Adipocyte (in vitro differentiated cells): ENCODE measurements around the gene XPR1.

Experiments
- DNase-seq: peaks from one replicate; pipeline ENCODE4 v3.0.0-alpha.2; 2015; ENCODE audit warnings: low read depth
- H3K27me3 ChIP-seq: replicated peaks from 2 replicates; pipeline ENCODE4 v1.7.0; 2013; ENCODE audit warnings: mild to moderate bottlenecking, low read length, moderate library complexity; ENCODE audit not compliant: control insufficient read depth, insufficient read depth
- H3K36me3 ChIP-seq: 2 replicates; pipeline ENCODE4 v1.7.0; 2013; ENCODE audit warnings: low read length, mild to moderate bottlenecking, moderate library complexity; ENCODE audit not compliant: control insufficient read depth, insufficient read depth, severe bottlenecking
- H3K4me1 ChIP-seq: 2 replicates; pipeline ENCODE4 v1.7.0; 2013; ENCODE audit warnings: mild to moderate bottlenecking, low read length, moderate library complexity; ENCODE audit not compliant: control insufficient read depth, insufficient read depth
- H3K4me3 ChIP-seq: 2 replicates; pipeline ENCODE4 v1.7.0; 2013; ENCODE audit warnings: mild to moderate bottlenecking, low read length, moderate library complexity
- H3K9ac ChIP-seq: 2 replicates; pipeline ENCODE4 v1.7.0; 2013; ENCODE audit warnings: mild to moderate bottlenecking, low read length, moderate library complexity
- H3K9me3 ChIP-seq: 2 replicates; pipeline ENCODE4 v1.7.0; 2013; ENCODE audit warnings: mild to moderate bottlenecking, low read length, moderate library complexity; ENCODE audit not compliant: control insufficient read depth

Gene XPR1

DNA sequence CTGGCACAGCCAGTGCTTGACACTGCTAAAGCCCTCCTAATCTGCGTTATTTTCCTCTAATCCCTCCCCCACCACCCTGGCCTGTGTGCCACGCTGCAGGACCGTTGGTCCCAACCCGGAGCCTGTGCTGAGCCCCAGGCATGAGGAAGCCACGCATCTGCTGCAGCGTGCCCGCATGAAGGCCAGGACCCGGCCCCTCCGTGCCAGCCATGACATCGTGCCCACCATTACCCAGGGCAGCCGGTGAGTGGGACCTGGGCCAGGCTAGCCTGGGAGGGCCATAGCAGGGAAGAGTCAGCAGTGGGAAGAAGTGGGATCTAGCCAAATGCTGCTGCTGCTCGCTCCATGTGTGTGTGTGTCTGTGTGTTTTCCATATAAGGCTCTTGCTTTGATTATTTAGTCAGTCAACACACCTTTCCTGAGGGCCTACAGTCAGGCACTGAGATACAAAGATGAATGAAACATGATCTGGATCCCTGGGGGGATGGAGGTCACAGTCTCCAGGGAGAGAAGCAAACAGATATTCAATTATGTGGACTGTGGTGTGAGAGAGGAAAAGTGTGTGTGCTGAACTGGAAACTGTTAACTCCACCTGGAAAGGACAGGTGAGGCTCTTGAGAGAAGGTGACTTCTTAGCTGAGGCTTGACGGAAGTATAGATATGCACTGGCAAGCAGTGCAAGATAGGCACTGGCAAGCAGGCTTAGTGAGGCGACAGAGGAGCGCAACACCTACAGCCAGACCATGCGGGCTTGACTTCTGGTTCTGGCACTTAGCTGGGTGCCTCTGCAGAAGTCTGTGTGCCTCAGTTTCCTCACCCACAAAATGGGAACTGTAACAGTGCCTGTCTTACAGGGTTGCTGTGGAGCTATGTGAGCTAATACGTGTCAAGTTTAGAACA is 296.8 kb downstream of the XPR1 start:
- Histone ChIP-seq H3K27me3 (no peaks in the 10 kb centered on the region), H3K9me3 (no peaks in the 10 kb centered on the region), H3K36me3 (peaks cover 10% of the 10 kb centered on the region), H3K4me3 (no peak overlapping the region), H3K9ac (no peak overlapping the region), H3K4me1 (peaks cover 22% of the 10 kb centered on the region)
- no peak for DNase-seq

DNA sequence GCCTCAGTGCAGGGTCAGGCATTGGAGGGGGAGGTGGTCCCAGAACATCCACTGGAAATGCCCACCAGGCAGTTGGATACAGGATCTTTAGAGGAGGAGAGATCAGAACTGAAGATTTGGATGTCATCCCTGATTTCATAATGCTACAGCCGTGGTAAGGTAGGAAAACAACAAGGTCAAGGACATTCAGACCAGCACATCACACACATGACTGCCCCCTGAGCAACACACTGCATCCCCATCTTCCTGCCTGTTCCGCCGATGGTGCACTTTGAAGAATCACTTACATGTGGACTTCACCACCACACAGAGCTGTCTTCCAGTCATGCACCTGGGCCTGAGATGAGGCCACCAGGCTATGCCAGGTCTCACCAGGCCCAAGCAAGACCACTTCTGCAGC is 297.6 kb downstream of the XPR1 start:
- Histone ChIP-seq H3K36me3 (peaks cover 10% of the 10 kb centered on the region), H3K9ac (no peak overlapping the region), H3K4me1 (peaks cover 22% of the 10 kb centered on the region), H3K9me3 (no peaks in the 10 kb centered on the region), H3K27me3 (no peaks in the 10 kb centered on the region), H3K4me3 (no peak overlapping the region)
- DNase-seq: no peak

DNA sequence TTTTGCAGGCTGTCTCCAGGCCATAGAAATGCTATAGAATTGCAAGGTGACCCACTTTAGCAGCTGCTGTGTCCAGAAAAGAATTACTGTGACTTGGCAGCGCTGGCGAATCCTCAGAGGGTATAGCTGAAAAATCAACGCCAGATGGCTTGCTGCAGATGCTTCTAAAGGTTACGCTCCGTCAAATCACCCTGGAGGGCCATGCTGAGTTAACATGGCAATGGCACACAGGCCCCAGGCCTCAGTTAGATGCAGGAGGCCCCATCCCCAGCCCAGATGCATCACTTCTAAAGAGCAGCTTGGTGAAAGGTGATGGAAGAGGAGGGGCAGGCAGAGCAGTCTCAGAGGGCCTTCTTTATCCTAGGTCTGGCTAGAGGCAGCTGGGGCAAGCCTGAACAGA is 298.9 kb downstream of the XPR1 start:
- no peaks in the 10 kb centered on the region for H3K27me3 ChIP-seq
- no peak for DNase-seq
- no peak overlapping the region for H3K9ac ChIP-seq
- H3K36me3 ChIP-seq: peaks cover 10% of the 10 kb centered on the region
- no peaks in the 10 kb centered on the region for H3K9me3 ChIP-seq
- peaks cover 21% of the 10 kb centered on the region for H3K4me1 ChIP-seq
- H3K4me3 ChIP-seq: no peak overlapping the region

DNA sequence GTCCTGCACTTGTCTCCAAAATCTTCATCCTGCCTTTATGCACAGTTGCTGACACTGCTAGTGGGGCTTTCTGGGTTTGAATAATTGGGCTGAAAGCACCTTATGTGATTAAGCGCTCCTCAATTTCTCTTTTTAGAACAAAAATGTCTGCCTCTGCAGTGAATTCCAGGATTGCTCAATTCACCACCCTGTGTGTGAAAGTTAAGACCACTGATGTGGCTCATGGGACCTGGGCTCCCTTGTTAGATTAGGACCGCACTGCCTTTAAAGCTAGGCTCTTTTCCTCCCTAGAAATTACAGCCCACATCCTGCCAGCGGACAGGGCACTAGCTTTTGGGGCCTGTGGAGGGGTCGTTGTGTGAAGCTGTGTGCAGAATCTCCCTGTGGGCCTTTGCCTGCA is 299.7 kb downstream of the XPR1 start:
- Histone ChIP-seq H3K4me3 (no peak overlapping the region), H3K27me3 (no peaks in the 10 kb centered on the region), H3K9ac (no peak overlapping the region), H3K4me1 (peaks cover 13% of the 10 kb centered on the region), H3K9me3 (no peaks in the 10 kb centered on the region), H3K36me3 (peaks cover 14% of the 10 kb centered on the region)
- no peak for DNase-seq

DNA sequence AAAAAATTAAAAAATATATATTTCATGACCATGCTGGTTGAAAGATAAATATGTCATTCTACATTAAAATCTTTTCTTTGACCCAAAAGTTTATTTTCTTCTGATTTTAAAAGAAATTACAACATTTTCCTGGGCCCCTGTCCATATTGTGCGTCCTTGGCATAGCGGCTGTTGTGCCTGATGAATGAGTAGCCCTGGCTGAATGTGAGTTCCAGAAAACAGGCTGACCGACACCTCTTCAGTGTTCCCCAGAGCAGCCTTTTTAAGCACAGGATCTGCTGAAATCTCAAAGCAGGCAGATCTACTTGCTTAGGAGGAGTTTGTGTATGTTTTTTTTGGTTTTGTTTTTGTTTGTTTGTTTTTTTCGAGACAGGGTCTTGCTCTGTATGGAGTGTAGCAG is 300.6 kb downstream of the XPR1 start:
- H3K9ac ChIP-seq: no peak overlapping the region
- peaks cover 20% of the 10 kb centered on the region for H3K36me3 ChIP-seq
- DNase-seq: no peak
- peaks cover 8% of the 10 kb centered on the region for H3K4me1 ChIP-seq
- H3K27me3 ChIP-seq: no peaks in the 10 kb centered on the region
- no peak overlapping the region for H3K4me3 ChIP-seq
- H3K9me3 ChIP-seq: no peaks in the 10 kb centered on the region

DNA sequence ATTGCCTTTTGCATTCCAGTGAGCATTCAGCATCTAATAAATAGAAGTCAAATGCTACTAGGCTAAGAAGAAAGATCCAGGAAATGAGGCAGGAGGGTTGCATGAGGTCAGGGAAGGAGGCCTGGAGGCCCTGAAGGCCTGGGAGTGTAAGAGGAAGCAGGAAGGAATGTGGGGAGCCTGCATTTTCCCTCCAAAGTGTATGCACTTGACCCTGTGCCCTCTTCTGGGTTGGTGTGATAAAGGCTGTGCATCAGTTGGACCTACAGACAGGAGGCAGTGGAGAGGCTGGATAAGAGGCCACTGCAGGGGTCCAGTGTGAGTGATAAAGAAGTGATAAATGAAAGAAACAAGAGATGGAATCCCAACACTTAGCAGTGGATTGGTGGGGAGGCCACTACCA is 301.3 kb downstream of the XPR1 start:
- Histone ChIP-seq H3K4me3 (no peak overlapping the region), H3K36me3 (peaks cover 20% of the 10 kb centered on the region), H3K9ac (no peak overlapping the region), H3K27me3 (no peaks in the 10 kb centered on the region), H3K9me3 (no peaks in the 10 kb centered on the region), H3K4me1 (peaks cover 8% of the 10 kb centered on the region)
- DNase-seq: no peak

DNA sequence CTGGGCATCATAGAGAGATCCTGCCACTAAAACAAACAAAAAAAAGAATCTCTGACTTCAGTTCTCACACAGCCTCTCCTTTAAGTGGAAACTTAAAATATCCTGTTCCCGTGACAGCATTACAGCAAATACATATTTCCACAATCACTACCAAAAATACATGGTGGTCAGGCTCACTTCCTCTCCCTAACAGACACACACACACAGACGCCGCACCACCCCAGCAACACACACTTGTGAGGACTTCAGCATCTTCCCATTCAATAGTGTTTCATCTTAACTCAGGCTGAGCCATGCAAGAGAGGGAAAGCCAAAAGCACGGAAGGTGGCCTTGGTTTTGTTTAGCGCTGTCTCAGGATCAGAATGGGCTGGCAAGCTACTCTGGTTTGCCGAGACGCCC is 302.7 kb downstream of the XPR1 start:
- no peaks in the 10 kb centered on the region for H3K27me3 ChIP-seq
- DNase-seq: no peak
- H3K4me3 ChIP-seq: no peak overlapping the region
- H3K36me3 ChIP-seq: peaks cover 19% of the 10 kb centered on the region
- peaks cover 8% of the 10 kb centered on the region for H3K4me1 ChIP-seq
- H3K9me3 ChIP-seq: no peaks in the 10 kb centered on the region
- H3K9ac ChIP-seq: no peak overlapping the region

DNA sequence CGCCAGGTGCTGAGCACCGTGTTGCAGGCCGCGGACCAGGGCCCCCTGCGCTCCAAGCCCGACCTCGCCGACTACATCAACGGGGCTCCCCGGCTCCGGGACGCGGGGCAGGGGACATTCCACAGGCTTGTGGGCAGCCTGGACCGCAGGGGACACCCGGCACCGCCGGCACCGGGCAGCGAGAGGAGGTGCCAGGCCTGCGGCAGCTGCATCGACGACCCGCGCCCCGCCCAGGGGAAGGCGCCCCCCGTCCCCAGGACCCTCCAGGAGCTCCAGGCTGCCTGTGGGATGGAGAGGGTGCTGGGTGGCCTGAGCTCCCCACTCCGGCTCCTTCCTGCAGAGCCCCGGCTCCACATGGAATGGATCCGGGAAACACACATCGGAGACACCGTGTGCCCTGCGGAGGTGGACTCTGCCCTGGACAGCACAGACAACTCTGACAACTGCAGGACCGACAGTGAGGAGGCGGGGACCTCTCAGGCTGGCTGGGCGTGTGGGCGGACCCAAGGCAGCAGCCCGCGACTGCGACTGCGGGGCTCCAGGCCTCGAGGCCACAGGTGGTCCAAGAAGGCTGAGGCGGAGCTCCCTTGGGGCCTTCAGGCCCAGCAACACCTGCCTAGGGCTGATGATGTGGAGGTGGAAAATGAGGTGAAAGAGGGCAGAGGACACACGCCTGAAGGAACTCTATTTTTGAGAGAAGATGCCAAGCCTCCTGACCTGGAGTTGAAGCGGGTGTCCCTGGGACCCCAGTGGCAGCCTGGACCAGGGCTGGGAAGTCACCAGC is 303.7 kb downstream of the XPR1 start:
- Histone ChIP-seq H3K4me3 (no peak overlapping the region), H3K9ac (no peak overlapping the region), H3K4me1 (peaks cover 8% of the 10 kb centered on the region), H3K27me3 (no peaks in the 10 kb centered on the region), H3K9me3 (no peaks in the 10 kb centered on the region), H3K36me3 (peaks cover 15% of the 10 kb centered on the region)
- DNase-seq: no peak

DNA sequence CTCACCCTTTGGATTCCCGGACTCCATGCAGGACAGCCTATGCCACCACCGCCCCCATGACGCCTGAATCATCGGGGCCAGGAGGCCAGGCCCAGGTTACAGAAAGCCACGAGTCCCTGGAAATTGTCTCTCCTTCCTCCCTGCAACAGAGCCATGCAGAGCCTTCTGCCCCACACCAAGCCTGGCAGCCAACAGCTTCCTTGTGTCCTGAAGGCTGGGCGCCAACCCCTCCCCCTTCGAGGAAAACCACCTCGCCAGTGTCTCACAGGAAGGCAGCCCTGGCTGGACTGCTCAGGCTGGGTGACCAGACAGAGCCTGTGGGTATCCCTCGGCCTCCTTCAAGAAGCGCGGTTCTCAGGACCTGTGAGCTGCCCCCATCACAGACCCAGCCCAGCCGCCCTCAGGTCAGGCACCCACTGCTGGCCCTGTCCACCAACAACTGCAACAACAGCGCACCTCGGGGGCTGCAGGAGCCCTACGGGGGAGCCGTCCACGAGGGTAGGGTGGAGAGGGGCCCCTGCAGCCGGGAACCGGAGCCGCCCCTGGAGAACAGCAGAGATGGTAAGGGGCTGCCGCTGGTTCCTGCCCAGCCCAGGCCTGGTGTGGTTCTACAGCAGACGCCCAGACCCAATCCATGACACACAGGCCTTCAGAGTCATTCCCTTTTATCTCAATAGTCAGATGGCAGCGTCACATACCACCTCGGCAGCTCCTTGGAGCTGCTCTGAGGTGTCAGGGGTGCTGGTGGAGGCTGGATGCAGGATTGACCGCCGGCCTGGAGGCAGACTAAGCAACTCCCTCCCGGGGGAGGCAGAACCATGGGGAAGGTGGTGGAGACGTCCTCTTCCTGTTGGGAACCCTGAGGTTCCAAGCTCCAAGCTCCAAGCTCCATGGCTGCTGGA is 304.5 kb downstream of the XPR1 start:
- Histone ChIP-seq H3K9me3 (no peaks in the 10 kb centered on the region), H3K27me3 (no peaks in the 10 kb centered on the region), H3K4me1 (peaks cover 6% of the 10 kb centered on the region), H3K4me3 (no peak overlapping the region), H3K36me3 (peaks cover 15% of the 10 kb centered on the region), H3K9ac (no peak overlapping the region)
- no peak for DNase-seq

DNA sequence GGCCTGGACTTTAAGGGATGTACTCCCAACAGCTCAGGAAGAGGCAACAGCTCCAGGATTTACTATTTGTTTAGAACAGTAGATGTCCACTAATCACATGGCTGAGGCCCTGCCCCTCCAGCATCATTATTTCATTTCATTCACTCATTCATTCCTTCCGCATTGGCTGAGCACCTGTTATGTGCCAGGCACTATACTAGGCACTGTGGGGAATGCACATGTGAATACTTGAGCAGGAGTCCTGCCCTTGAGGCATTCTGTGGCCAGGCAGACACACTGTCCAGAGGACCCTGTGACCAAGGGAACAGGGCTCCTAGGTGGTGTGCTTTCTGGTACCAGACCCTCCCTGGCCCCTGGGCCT is 305.2 kb downstream of the XPR1 start:
- Histone ChIP-seq H3K36me3 (peaks cover 15% of the 10 kb centered on the region), H3K9ac (no peak overlapping the region), H3K27me3 (no peaks in the 10 kb centered on the region), H3K4me3 (no peak overlapping the region), H3K4me1 (peaks cover 2% of the 10 kb centered on the region), H3K9me3 (no peaks in the 10 kb centered on the region)
- no peak for DNase-seq
